PC-9 (cell line): ENCODE measurements around the gene GRB2.

Source experiments
- EZH2 ChIP-seq: fragments of 200-600 bp; sonication (generic); IDR thresholded peaks from 2 replicates; pipeline ENCODE4 v1.8.0; 2017; ENCODE audit warnings: antibody characterized with exemption, low read depth
- TF ChIP-seq, protein P1 (sequence below): fragments of 200-600 bp; sonication (generic); conservative IDR thresholded peaks from 2 replicates; pipeline ENCODE4 v1.6.1; 2017; ENCODE audit warnings: mixed run types, antibody characterized with exemption, mild to moderate bottlenecking, moderate library complexity

DNA sequence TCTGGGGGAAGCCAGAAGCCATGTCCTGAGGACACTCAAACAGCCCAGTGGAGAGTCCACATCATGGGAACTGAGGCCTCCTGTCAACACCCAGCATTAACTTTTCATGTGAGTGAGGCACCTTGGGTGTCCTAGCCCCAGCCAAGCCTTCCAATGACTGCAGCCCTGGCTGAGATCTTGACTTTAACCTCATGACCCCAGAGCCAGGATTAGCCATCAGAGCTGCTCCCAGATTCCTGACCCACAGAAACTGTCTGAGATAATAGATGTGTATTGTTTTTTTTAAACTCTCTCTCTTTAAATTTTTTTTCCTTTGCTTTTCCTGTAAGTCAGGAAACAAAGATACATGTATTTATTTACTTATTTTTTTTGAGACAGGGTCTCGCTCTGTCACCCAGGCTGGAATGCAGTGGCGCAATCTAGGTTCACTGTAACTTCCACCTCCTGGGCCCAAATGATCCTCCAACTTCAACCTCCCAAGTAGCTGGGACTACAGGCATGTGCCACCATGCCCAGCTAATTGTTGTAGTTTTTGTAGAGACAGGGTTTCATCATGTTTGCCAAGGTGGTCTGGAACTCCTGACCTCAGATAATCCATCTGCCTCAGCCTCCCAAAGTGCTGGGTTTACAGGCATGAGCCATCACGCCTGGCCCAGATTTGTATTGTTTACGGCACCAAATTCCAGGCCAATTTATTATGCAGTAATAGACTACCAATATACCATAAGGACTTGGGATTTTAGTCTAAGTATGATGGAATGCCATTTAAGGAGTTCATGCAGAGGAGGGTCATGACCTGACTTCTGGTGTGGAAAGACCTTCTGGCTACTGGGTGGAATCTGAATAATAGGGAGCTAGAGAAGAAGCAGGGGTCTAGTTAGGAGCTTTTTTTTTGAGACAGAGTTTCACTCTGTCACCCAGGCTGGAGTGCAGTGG lies 37.0 kb upstream of the GRB2 start:
- TF ChIP-seq, protein P1, sequence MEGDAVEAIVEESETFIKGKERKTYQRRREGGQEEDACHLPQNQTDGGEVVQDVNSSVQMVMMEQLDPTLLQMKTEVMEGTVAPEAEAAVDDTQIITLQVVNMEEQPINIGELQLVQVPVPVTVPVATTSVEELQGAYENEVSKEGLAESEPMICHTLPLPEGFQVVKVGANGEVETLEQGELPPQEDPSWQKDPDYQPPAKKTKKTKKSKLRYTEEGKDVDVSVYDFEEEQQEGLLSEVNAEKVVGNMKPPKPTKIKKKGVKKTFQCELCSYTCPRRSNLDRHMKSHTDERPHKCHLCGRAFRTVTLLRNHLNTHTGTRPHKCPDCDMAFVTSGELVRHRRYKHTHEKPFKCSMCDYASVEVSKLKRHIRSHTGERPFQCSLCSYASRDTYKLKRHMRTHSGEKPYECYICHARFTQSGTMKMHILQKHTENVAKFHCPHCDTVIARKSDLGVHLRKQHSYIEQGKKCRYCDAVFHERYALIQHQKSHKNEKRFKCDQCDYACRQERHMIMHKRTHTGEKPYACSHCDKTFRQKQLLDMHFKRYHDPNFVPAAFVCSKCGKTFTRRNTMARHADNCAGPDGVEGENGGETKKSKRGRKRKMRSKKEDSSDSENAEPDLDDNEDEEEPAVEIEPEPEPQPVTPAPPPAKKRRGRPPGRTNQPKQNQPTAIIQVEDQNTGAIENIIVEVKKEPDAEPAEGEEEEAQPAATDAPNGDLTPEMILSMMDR: no peak
- TF ChIP-seq EZH2: no peak
